ENCODE measurements around the gene ADAMTS19. TPM values are rescaled to one million over a fixed set of nuclear protein-coding genes. Genes with fewer than 3 reads are reported as not detected.
"Not testable (repeated sequence)": the region's sequence is repeated elsewhere in the genome, so short reads cannot be mapped to it uniquely, and the experiment has no call there.

ADAMTS19 gene
- polyA plus RNA-seq (ENCODE audit: insufficient read depth in 1 of 5, insufficient read length in 5 of 5, low replicate concordance in 1 of 5), result 1 to 10 TPM in 2 of 5 donors, under 1 TPM in 3; 0.22 to 1.4 (median 0.69) TPM
- long read RNA-seq, donor 1, result 0 reads
- long read RNA-seq, donor 2, result 0 reads
- long read RNA-seq, donor 3, result 0 reads
- long read RNA-seq, donor 4, result 0 reads
- long read RNA-seq, donor 5, result 0 reads
- long read RNA-seq, donor 6, result 0 reads
- long read RNA-seq, donor 7, result 0 reads
- long read RNA-seq, donor 8, result 0 reads

- DNase-seq, result peak; percentile 17 to 18
These were observed at the start of gene ADAMTS19 for GRCh38 chr5:129459777-129460671. Gene ADAMTS19 (plus strand): TSS chr5:129460298. CDS start chr5:129460392, 94 bp downstream.

DNA sequence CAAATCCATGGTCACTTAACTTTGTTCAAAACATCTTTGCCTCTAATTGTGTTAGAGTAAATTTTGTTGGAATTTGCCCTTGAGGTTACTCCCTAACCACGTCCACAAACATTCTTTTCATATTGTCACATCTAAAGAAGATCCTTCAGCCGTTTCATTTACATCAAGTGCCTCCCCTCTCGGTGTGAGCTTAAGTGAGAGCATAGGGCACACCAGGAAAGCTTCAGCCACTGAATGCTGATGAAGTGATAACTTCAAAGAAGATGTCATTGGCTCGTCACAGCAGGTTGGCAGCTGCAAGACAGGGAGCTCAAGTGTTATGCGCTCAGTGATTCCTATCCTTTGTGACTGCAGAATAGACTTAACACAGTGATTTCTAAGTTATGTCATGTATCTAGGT lies 49.6 kb upstream of the ADAMTS19 start:
- DNase-seq, result no peak

DNA sequence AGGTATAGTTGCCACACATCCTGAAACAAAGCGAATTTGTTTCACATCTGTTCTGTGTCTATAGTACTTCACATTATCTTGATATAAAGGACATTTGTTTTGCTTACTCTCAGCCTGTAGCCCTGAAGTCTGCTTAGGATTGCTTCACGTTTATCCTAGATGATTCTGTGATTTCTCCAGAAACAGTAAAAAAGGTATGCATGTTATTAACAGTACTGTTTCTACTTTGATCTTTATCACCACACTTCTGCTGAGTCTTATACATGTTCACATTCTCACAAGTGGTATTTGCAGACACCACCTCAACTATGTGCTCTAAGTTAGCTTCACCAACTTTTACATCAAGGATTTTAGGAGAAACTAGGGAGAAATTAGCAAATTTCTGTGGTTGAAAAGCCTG lies 47.4 kb upstream of the ADAMTS19 start:
- no peak for DNase-seq

DNA sequence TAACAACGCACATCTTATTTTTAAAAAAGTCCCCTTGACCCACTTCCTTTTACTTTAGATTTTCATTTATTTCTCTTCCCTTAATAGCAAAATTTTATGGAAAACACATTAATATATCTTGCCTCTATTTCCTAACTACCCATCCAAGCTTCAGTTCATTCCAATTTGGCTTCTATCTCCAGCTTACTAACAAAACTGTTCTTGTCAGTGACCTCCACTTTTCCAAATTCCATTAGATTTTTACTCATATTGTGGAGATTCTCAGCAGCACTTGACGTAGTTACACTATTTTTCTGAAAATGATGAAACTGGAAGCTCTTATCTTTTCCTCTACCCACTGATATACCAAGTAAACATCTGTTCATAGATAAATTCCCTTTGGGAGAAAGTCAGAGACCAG lies 46.5 kb upstream of the ADAMTS19 start:
- no peak for DNase-seq

DNA sequence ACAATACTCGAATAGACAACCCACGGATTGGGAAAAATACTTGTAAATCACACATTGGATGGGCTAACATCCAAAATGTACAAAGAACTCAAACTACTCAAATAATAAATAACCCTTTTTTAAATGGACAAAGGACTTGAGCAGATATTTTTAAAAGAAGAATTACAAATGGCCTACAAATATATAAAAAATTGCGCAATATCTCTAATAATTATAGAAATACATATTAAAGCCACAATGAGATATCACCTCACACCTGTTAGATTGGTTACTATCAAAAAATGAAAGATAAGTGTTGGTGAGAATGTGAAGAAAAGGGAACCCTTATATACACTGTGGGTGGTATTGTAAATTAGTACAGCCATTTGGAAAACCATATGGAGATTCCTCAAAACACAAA lies 40.8 kb upstream of the ADAMTS19 start:
- no peak for DNase-seq

GRCh38 chr5:129425031-129425430 lies 35.1 kb upstream of the ADAMTS19 start:
- DNase-seq, result no peak

DNA sequence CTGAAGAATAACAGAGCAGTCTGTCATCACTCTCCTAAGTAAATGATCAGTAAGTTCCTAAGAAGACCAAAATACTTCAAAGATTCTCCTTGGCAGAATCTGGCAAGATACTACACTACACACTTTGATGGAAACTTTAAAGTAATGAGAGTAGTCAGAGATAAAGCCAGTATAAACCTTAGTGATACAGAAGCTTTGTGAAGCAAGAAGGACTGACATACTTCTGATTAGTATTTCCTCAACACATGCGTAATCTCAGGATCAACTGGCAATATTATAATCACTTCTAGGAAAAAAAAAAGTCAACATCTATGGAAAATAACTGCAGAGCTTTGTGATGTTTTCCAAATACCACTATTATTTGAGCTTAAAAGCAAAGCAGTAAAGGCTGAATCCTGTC lies 34.0 kb upstream of the ADAMTS19 start:
- DNase-seq, result no peak

DNA sequence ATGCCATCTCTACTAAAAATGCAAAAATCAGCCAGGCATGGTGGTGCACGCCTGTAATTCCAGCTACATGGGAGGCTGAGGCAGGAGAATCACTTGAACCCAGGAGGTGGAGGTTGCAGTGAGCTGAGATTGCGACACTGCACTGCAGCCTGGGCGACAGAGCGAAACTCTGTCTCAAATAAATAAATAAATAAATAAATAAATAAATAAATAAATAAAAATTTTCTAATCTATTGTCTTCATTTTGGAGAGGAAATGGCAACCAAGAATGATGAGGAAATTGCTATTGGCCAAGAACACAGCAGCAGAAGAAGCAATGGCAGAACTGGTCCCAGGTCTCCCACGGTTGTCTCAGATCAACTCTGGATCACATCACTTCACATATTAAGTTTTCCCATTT lies 31.5 kb upstream of the ADAMTS19 start:
- DNase-seq, result not testable (repeated sequence)

- DNase-seq, result no peak
These were observed 28.7 kb upstream of the ADAMTS19 start for GRCh38 chr5:129431406-129431805.

GRCh38 chr5:129438322-129438721 lies 21.8 kb upstream of the ADAMTS19 start:
- DNase-seq, result no peak

GRCh38 chr5:129440424-129440823 lies 19.7 kb upstream of the ADAMTS19 start:
- no peak for DNase-seq

DNA sequence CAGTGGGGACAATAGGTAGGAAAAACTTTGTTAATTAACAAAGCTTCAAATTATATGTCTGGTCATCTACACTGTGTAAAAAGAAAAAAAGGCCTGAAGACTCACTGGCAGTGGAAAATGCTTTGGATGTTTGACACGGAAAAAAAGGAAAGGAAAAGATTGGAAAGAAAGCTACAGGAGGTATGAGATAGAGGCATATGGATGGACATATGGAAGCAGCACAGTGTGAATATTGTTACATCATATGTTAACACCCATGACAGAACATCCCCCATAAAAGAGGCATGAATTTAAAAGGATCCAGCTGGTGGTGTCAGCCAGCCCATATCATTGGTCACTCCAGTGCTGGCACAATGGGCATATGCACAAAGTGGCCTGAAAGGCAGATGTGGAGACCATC lies 19.0 kb upstream of the ADAMTS19 start:
- no peak for DNase-seq

- no peak for DNase-seq
These were observed 14.7 kb upstream of the ADAMTS19 start for GRCh38 chr5:129445379-129445778.

GRCh38 chr5:129447968-129448367 lies 12.1 kb upstream of the ADAMTS19 start:
- no peak for DNase-seq

DNA sequence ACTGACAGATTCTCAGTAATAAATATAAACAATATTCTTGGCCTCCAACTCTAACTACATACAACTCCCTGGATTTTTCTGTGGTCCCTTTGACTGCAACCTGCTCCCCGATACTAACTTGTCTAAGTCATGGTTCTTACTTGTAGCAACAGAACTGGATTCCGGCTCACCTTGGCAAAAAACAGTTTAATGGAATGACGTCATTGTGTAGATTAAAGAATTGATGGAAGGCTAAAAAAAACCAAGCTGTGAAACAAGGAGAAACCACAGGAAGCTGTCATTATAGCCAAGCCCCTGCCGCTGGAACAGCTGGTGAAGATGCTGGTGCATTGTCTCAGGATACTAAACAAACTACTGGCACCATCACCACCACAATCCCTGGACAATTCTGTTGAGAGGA lies 11.4 kb upstream of the ADAMTS19 start:
- no peak for DNase-seq

GRCh38 chr5:129454461-129454860 lies 5.6 kb upstream of the ADAMTS19 start:
- DNase-seq, result no peak

DNA sequence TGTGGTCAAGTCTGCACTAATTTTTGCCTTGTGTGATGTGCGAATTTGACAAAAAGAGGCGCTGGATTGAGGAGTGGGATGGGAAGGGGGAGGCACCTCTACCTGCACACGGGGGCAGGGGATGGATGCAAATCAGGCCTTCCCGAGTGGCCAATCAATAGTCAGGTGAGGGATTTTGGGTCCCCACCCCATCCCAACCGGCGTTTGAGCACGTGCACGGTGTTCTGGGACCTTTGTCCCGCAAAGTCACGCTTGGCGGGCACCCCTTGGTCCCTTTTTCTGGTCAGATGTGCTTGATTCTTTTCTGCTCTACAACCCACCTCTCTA lies 685 bp upstream of the ADAMTS19 start:
- DNase-seq, result no peak

GRCh38 chr5:129460672-129460935 lies 506 bp downstream of the ADAMTS19 start:
- DNase-seq, result no peak

DNA sequence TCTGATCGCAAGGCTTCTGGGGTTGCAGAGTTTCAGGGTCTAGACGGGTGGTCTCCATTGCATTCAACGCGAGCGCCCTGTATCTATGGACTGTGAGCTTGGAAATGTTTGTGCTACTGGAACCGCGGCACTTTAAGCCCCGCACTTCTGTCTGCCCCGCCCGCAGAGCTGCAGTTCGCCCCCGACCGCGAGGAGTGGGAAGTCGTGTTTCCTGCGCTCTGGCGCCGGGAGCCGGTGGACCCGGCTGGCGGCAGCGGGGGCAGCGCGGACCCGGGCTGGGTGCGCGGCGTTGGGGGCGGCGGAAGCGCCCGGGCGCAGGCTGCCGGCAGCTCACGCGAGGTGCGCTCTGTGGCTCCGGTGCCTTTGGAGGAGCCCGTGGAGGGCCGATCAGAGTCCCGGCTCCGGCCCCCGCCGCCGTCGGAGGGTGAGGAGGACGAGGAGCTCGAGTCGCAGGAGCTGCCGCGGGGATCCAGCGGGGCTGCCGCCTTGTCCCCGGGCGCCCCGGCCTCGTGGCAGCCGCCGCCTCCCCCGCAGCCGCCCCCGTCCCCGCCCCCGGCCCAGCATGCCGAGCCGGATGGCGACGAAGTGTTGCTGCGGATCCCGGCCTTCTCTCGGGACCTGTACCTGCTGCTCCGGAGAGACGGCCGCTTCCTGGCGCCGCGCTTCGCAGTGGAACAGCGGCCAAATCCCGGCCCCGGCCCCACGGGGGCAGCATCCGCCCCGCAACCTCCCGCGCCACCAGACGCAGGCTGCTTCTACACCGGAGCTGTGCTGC lies 1.0 kb downstream of the ADAMTS19 start:
- DNase-seq, result peak; percentile 11 to 26

DNA sequence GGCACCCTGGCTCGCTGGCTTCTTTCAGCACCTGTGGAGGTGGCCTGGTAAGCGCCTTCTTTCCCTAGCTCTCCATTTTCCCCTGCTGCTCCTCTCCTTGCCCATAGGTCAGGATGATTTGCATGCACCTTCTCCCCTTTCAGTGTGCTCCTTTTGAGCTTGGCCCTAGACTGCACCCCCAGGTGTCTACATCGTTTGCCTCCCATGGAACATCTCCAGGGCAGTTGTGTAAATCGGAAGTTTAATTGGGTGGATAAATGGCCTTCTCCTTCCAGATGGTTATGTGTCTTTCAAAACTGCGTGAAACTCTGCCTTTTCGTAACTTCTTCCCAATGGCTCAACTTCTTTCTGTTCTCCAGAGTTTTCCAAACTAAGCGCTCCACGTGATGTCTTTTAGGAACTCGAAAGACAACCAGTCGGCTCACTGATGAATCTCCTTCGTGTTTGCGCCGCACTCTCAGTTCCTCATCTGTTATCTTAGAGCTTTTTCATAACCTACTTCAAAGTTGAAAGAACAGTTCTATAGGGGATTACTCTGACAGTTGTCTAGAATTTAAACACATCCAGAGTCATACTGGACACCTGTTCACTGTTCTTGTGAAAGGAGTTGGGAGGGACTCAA lies 1.7 kb downstream of the ADAMTS19 start:
- peak in 1 of 2 donors; percentile 5 for DNase-seq

- no peak for DNase-seq
These were observed 5.8 kb downstream of the ADAMTS19 start for GRCh38 chr5:129465776-129466344.

DNA sequence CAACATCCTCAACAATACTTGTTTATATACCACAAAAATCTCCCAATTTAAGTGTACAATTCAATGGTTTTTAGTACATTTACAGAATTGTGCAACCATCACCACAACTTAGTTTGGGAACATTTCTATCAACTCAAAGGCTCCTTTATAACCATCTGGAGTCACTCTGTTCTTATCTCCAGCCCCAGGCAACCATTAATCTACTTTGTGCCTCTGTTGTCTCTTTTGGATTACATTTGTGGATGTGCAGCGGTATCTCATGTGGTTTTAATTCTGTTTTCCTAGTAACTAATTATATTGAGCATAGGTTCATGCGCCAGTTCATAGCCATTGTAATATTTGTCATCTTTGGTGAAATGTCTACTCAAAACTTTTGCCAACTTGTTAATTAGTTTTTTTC lies 14.4 kb downstream of the ADAMTS19 start:
- no peak for DNase-seq
